ENCODE results near the gene WDR45B.

DNA sequence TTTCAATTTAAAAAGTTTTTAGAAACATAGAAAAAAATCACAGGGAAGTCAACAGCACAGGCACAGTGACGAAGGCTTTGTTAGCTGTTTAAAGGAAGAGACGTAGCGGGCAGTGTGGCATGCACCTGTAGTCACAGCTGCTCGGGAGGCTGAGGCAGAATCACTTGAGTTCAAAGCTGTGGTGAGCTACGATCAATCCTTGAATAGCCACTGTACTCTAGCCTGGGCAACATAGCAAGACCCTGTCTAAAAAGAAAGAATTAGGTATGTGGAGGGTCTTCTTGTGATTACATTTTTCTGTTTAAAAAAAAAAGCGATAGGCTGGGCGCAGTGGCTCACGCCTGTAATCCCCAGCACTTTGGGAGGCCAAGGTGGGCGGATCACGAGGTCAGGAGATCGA is 78.6 kb downstream of the WDR45B start:
- no peak for TF ChIP-seq EZH2 (IDR thresholded peaks at IDR 0.05; ENCODE audit: insufficient read depth, poor library complexity, severe bottlenecking)
- TF ChIP-seq EZH2phosphoT487 (IDR thresholded peaks at IDR 0.05; ENCODE audit: insufficient read depth, low read depth), result no peak

Measured in GM23248 (cell line).